Ectodermal cell (in vitro differentiated cells): ENCODE results near the gene DPPA3. TPM values are rescaled to one million over a fixed set of nuclear protein-coding genes. Genes with fewer than 3 reads are reported as not detected.
"Not testable (repeated sequence)": the region's sequence is repeated elsewhere in the genome, so short reads cannot be mapped to it uniquely, and the experiment has no call there.

Source experiments
- H3K27ac ChIP-seq: 2 replicates; pipeline ENCODE4 v1.7.0; 2013; ENCODE audit warnings: mild to moderate bottlenecking, low read depth, low read length; ENCODE audit not compliant: insufficient read depth, poor library complexity, severe bottlenecking
- H3K27me3 ChIP-seq: 2 replicates; pipeline ENCODE4 v1.7.0; 2013; ENCODE audit warnings: mild to moderate bottlenecking, low read length; ENCODE audit not compliant: insufficient read depth, control insufficient read depth, poor library complexity, severe bottlenecking
- H3K36me3 ChIP-seq: one replicate; pipeline ENCODE4 v1.7.0; 2013; ENCODE audit warnings: low read length; ENCODE audit not compliant: control insufficient read depth, insufficient read depth
- H3K4me1 ChIP-seq: one replicate; pipeline ENCODE4 v1.7.0; 2013; ENCODE audit warnings: low read length; ENCODE audit not compliant: control insufficient read depth, insufficient read depth
- H3K4me3 ChIP-seq: 2 replicates; pipeline ENCODE4 v1.7.0; 2013; ENCODE audit warnings: low read depth, low read length, control low read depth; ENCODE audit not compliant: insufficient read depth
- H3K9me3 ChIP-seq: 2 replicates; pipeline ENCODE4 v1.7.0; 2013; ENCODE audit warnings: mild to moderate bottlenecking, low read length, moderate library complexity; ENCODE audit not compliant: control insufficient read depth
- WGBS, 2 experiments: methylation state at CpG; one replicate each; pipeline ENCODE4 v1.1.7; 2013; ENCODE audit warnings: missing lambda C conversion rate in 2 of 2; 5-methylcytosine and 5-hydroxymethylcytosine counted together
- polyA plus RNA-seq, 4 experiments: library from polyadenylated mRNA; stranded (reverse); fragments of 50-300 nt; gene quantifications; one replicate each; pipeline ENCODE4 v1.2.3, GENCODE V29; 2013

The DPPA3 gene
- polyA plus RNA-seq (2013, experiment 1 of 4) = not detected
- polyA plus RNA-seq (2013, experiment 2 of 4) = not detected
- not detected for polyA plus RNA-seq (2013, experiment 3 of 4)
- not detected for polyA plus RNA-seq (2013, experiment 4 of 4)

- no peaks in the 10 kb centered on the region for H3K27me3 ChIP-seq
- 90 to 91% methylated on average over 7 of the region's 7 CpGs for WGBS, 2 experiments
- peak within 1 kb of the TSS; percentile 26 for H3K27ac ChIP-seq
- no peaks in the 10 kb centered on the region for H3K4me1 ChIP-seq
- no peaks in the 10 kb centered on the region for H3K36me3 ChIP-seq
- H3K4me3 ChIP-seq = no peak within 1 kb of the TSS
- H3K9me3 ChIP-seq = no peaks in the 10 kb centered on the region
Observed at GRCh38 chr12:7711133-7711532, at the start of gene DPPA3. Gene DPPA3, plus strand, starts transcription at chr12:7711433. Its CDS starts 138 bp downstream, at chr12:7711571.

GRCh38 chr12:7661741-7662140, 49.5 kb upstream of the DPPA3 start:
- Histone ChIP-seq H3K36me3 (no peaks in the 10 kb centered on the region), H3K9me3 (no peaks in the 10 kb centered on the region), H3K27me3 (no peaks in the 10 kb centered on the region), H3K4me3 (no peak overlapping the region), H3K4me1 (no peaks in the 10 kb centered on the region), H3K27ac (peak overlapping the region; percentile 26)
- WGBS, 2 experiments = 56 to 65% methylated on average over 5 of the region's 5 CpGs

- WGBS, 2 experiments = 87 to 90% methylated on average over 2 to 5 of the region's 5 CpGs
- H3K9me3 ChIP-seq = no peaks in the 10 kb centered on the region
- H3K27ac ChIP-seq = no peak overlapping the region
- no peaks in the 10 kb centered on the region for H3K27me3 ChIP-seq
- H3K4me1 ChIP-seq = no peaks in the 10 kb centered on the region
- no peaks in the 10 kb centered on the region for H3K36me3 ChIP-seq
- no peak overlapping the region for H3K4me3 ChIP-seq
Observed at GRCh38 chr12:7666595-7666994, 44.6 kb upstream of the DPPA3 start.

- WGBS, 2 experiments = 83 to 87% methylated on average over 4 of the region's 4 CpGs
- H3K4me1 ChIP-seq = no peaks in the 10 kb centered on the region
- H3K4me3 ChIP-seq = no peak overlapping the region
- H3K36me3 ChIP-seq = no peaks in the 10 kb centered on the region
- no peaks in the 10 kb centered on the region for H3K9me3 ChIP-seq
- H3K27ac ChIP-seq = no peak overlapping the region
- H3K27me3 ChIP-seq = no peaks in the 10 kb centered on the region
Observed at GRCh38 chr12:7667125-7667524, 44.1 kb upstream of the DPPA3 start.

- H3K4me3 ChIP-seq = no peak overlapping the region
- H3K27me3 ChIP-seq = no peaks in the 10 kb centered on the region
- no peaks in the 10 kb centered on the region for H3K9me3 ChIP-seq
- no peak overlapping the region for H3K27ac ChIP-seq
- 91 to 95% methylated on average over 5 of the region's 5 CpGs for WGBS, 2 experiments
- no peaks in the 10 kb centered on the region for H3K4me1 ChIP-seq
- no peaks in the 10 kb centered on the region for H3K36me3 ChIP-seq
Observed at GRCh38 chr12:7668171-7668570, 43.1 kb upstream of the DPPA3 start.

- WGBS, 2 experiments = 89 to 96% methylated on average over 4 to 6 of the region's 6 CpGs
- H3K27me3 ChIP-seq, H3K36me3 ChIP-seq, H3K9me3 ChIP-seq, H3K4me3 ChIP-seq, H3K4me1 ChIP-seq, H3K27ac ChIP-seq: not testable (repeated sequence)
Observed at GRCh38 chr12:7675455-7675854, 35.8 kb upstream of the DPPA3 start.

- H3K9me3 ChIP-seq, H3K27ac ChIP-seq, H3K4me1 ChIP-seq, H3K36me3 ChIP-seq, H3K27me3 ChIP-seq, H3K4me3 ChIP-seq: not testable (repeated sequence)
- 74 to 76% methylated on average over 9 of the region's 9 CpGs for WGBS, 2 experiments
Observed at GRCh38 chr12:7677432-7677888, 33.8 kb upstream of the DPPA3 start.

- no peak overlapping the region for H3K27ac ChIP-seq
- no peaks in the 10 kb centered on the region for H3K27me3 ChIP-seq
- H3K4me1 ChIP-seq = no peaks in the 10 kb centered on the region
- 93 to 96% methylated on average over 8 of the region's 8 CpGs for WGBS, 2 experiments
- no peaks in the 10 kb centered on the region for H3K36me3 ChIP-seq
- no peak overlapping the region for H3K4me3 ChIP-seq
- no peaks in the 10 kb centered on the region for H3K9me3 ChIP-seq
Observed at GRCh38 chr12:7678744-7679143, 32.5 kb upstream of the DPPA3 start.

- no peak overlapping the region for H3K4me3 ChIP-seq
- no peak overlapping the region for H3K27ac ChIP-seq
- no peaks in the 10 kb centered on the region for H3K4me1 ChIP-seq
- 93 to 94% methylated on average over 9 of the region's 9 CpGs for WGBS, 2 experiments
- H3K27me3 ChIP-seq = no peaks in the 10 kb centered on the region
- no peaks in the 10 kb centered on the region for H3K36me3 ChIP-seq
- H3K9me3 ChIP-seq = no peaks in the 10 kb centered on the region
Observed at GRCh38 chr12:7679251-7680045, 31.8 kb upstream of the DPPA3 start.

- no peak overlapping the region for H3K27ac ChIP-seq
- no peaks in the 10 kb centered on the region for H3K4me1 ChIP-seq
- no peaks in the 10 kb centered on the region for H3K9me3 ChIP-seq
- H3K36me3 ChIP-seq = no peaks in the 10 kb centered on the region
- no peaks in the 10 kb centered on the region for H3K27me3 ChIP-seq
- 42 to 63% methylated on average over 2 of the region's 2 CpGs for WGBS, 2 experiments
- H3K4me3 ChIP-seq = no peak overlapping the region
Observed at GRCh38 chr12:7681535-7681934, 29.7 kb upstream of the DPPA3 start.
